Measurements from ENCODE around the gene PAX3. TPM values are rescaled to one million over a fixed set of nuclear protein-coding genes. Genes with fewer than 3 reads are reported as not detected.

The PAX3 gene
- total RNA-seq, 1 experiment from 2014 or later: not detected

DNA sequence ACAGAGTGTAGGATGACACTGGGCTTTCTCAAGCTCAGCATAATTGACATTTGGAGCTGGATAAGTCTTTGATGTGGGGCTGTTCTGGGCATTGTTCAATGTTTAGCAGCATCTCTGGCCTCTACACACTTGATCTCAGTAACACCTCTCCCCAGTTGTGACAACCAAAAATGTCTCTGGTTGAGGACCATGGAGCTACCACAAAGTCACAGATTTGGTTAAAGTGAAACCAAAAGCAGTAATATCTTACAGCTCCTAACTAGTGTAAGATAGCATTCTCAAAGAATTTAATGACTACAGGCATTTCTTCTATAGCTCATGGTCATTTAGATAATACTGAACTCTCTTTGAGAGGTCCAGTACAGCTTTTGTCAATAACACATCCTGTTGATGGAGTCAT is 23.4 kb upstream of the PAX3 start:
- Mint-ChIP-seq H3K27ac (ENCODE audit: unreplicated experiment) (no peak overlapping the region), H3K4me1 (ENCODE audit: low read depth, unreplicated experiment) (no peaks in the 10 kb centered on the region), H3K4me3 (ENCODE audit: unreplicated experiment) (no peak overlapping the region), H3K36me3 (ENCODE audit: insufficient read depth, unreplicated experiment) (no peaks in the 10 kb centered on the region), H3K27me3 (ENCODE audit: insufficient read depth, unreplicated experiment) (peaks cover 34% of the 10 kb centered on the region), H3K9me3 (ENCODE audit: unreplicated experiment) (no peaks in the 10 kb centered on the region)
- H3K4me3 ChIP-seq (ENCODE audit: low read depth, low read length): no peak overlapping the region
- CTCF ChIA-PET: interaction anchor here (0.5 to 0.7 kb wide), 2 partner anchors 31 to 229 kb away, joined by 3 to 5 read pairs; no protein-coding TSS in a partner anchor
- no peaks in the 10 kb centered on the region for H3K9me3 ChIP-seq
- no peak for DNase-seq
- H3K27me3 ChIP-seq (replicated peaks; ENCODE audit: control insufficient read depth, insufficient read depth, low read length): peaks cover 4% of the 10 kb centered on the region; the same call in 1 of the 2 replicates
- intact Hi-C loops (cut with micrococcal nuclease; ENCODE audit: unreplicated experiment): loop anchor here (10.0 kb wide), 1 partner anchor 577 kb away; no protein-coding TSS in a partner anchor
- BruUV-seq (replicated peaks): no TSS peak
- H3K4me1 ChIP-seq: peaks cover 12% of the 10 kb centered on the region
- POLR2A ChIA-PET: no interaction called here
- no peaks in the 10 kb centered on the region for H3K36me3 ChIP-seq (ENCODE audit: control insufficient read depth, insufficient read depth, low read length)
- TF ChIP-seq, protein P1, sequence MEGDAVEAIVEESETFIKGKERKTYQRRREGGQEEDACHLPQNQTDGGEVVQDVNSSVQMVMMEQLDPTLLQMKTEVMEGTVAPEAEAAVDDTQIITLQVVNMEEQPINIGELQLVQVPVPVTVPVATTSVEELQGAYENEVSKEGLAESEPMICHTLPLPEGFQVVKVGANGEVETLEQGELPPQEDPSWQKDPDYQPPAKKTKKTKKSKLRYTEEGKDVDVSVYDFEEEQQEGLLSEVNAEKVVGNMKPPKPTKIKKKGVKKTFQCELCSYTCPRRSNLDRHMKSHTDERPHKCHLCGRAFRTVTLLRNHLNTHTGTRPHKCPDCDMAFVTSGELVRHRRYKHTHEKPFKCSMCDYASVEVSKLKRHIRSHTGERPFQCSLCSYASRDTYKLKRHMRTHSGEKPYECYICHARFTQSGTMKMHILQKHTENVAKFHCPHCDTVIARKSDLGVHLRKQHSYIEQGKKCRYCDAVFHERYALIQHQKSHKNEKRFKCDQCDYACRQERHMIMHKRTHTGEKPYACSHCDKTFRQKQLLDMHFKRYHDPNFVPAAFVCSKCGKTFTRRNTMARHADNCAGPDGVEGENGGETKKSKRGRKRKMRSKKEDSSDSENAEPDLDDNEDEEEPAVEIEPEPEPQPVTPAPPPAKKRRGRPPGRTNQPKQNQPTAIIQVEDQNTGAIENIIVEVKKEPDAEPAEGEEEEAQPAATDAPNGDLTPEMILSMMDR (IDR thresholded peaks at IDR 0.05; ENCODE audit: insufficient read depth in 1 of 2, low read depth in 1 of 2, low read length in 1 of 2, severe bottlenecking in 1 of 2, unreplicated experiment in 1 of 2): no peak

DNA sequence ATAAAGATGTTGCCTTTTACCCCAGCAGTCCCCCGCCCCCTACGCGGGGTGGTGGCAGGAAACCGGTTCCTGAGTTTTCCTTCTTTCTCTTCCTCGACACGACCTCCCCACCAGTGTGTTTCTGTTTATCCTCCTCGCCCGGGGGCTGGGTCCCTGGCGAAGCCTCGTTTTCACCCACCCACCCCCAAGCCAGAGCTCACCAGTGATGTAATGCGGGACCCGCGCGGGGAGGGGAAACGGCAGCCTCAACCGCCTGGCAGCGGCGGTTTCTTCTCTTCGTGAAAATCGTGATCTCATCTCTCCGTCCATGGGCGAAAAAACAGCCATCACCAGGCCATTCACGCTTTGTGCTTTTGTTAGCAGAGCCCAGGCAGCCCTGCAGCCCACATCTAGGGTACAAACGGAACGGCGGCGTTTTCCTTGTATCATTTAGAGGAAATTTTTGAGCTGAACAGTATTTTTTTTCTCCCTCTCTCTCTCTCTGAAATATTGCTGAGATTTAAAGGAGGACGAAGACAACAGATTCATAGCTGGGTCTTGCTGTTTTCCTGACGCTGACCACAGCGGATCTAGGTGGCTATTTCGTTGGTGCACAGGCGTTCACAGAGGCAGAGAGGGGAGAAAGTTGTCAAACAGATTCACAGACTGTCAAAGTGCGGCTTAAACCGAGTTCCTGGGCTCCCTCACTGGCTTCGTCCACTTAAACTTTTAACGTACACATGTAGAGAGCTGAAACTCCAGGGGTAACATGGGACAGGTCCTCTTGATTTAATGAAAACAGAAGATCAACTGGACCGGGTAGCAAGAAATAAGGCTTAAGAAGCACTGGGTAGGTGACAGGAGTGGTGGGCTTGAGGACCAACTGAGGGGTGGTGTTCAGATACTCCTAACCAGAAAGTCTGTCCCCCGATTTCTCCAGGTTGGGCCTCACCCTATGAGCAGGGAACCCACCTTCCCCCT is 21.9 kb upstream of the PAX3 start:
- Histone ChIP-seq H3K4me1 (peaks cover 12% of the 10 kb centered on the region), H3K36me3 (ENCODE audit: control insufficient read depth, insufficient read depth, low read length) (no peaks in the 10 kb centered on the region), H3K27me3 (replicated peaks; ENCODE audit: control insufficient read depth, insufficient read depth, low read length) (peaks cover 3% of the 10 kb centered on the region; the same call in 1 of the 2 replicates), H3K9me3 (no peaks in the 10 kb centered on the region), H3K4me3 (ENCODE audit: low read depth, low read length) (no peak overlapping the region; the same call in 1 of the 2 replicates)
- TF ChIP-seq, protein P1 (IDR thresholded peaks at IDR 0.05; ENCODE audit: insufficient read depth in 1 of 2, low read depth in 1 of 2, low read length in 1 of 2, severe bottlenecking in 1 of 2, unreplicated experiment in 1 of 2): no peak
- no peaks in the 10 kb centered on the region for H3K4me1 Mint-ChIP-seq (ENCODE audit: low read depth, unreplicated experiment)
- no peaks in the 10 kb centered on the region for H3K36me3 Mint-ChIP-seq (ENCODE audit: insufficient read depth, unreplicated experiment)
- intact Hi-C loops (cut with micrococcal nuclease; ENCODE audit: unreplicated experiment): loop anchor here (10.0 kb wide), 1 partner anchor 576 kb away; no protein-coding TSS in a partner anchor
- no peak for DNase-seq
- H3K9me3 Mint-ChIP-seq (ENCODE audit: unreplicated experiment): no peaks in the 10 kb centered on the region
- CTCF ChIA-PET: interaction anchor here (0.6 kb wide), 1 partner anchor 351 kb away, joined by 3 read pairs; no protein-coding TSS in a partner anchor
- peak overlapping the region; percentile 79 for H3K4me3 Mint-ChIP-seq (ENCODE audit: unreplicated experiment)
- POLR2A ChIA-PET: no interaction called here
- no TSS peak for BruUV-seq (replicated peaks)
- peaks cover 34% of the 10 kb centered on the region for H3K27me3 Mint-ChIP-seq (ENCODE audit: insufficient read depth, unreplicated experiment)
- no peak overlapping the region for H3K27ac Mint-ChIP-seq (ENCODE audit: unreplicated experiment)

DNA sequence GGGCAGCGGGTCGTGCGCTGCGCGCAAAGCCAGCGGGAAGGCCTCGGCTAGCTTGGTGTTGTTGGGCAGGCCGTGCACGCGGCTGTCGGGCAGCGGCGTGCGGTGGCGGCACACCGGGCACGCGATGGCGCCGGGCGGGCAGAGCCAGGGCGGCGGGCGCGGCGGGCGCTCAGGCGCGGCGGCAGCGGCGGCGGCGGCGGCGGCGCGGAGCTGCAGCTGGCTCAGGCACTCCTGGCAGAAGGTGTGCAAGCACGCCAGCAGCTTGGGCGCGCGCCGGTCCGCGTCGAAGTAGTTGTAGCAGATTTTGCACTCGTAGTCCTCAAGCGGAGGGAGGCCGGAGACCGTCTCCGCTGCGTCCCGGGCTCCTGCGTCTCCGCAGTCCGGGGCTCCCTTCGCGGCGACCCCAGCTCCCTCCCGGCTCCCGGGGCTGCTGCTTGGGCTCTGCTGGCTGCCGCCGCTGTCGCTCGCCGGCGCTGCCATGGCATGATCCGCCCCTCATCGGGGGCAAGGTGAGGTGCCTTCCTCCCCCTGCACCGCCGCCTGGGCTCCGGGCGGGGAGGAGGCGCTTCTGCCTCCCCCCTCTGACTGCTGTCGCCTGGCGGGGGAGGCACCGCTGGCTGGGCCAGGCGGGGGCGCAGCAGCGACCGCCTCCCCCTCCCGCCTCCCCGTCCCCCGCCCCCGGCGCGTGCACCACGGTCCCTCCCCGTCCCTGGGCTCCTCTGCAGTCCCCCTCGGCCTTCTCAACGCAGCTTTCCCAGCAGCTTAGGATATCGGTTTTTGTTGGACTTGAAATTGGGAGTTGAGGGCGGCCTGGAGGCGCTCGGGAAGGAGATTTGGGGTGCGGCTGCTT is 21.0 kb upstream of the PAX3 start:
- Mint-ChIP-seq H3K9me3 (ENCODE audit: unreplicated experiment) (no peaks in the 10 kb centered on the region), H3K27me3 (ENCODE audit: insufficient read depth, unreplicated experiment) (peaks cover 29% of the 10 kb centered on the region), H3K27ac (ENCODE audit: unreplicated experiment) (no peak overlapping the region), H3K4me1 (ENCODE audit: low read depth, unreplicated experiment) (no peaks in the 10 kb centered on the region), H3K4me3 (ENCODE audit: unreplicated experiment) (peak overlapping the region; percentile 79), H3K36me3 (ENCODE audit: insufficient read depth, unreplicated experiment) (no peaks in the 10 kb centered on the region)
- TF ChIP-seq, protein P1 (IDR thresholded peaks at IDR 0.05; ENCODE audit: insufficient read depth in 1 of 2, low read depth in 1 of 2, low read length in 1 of 2, severe bottlenecking in 1 of 2, unreplicated experiment in 1 of 2): no peak
- intact Hi-C loops (cut with micrococcal nuclease; ENCODE audit: unreplicated experiment): loop anchor here (2.0 to 10.0 kb wide), 3 partner anchors 105 to 575 kb away; partner anchors contain the start of gene SGPP2
- H3K36me3 ChIP-seq (ENCODE audit: control insufficient read depth, insufficient read depth, low read length): no peaks in the 10 kb centered on the region
- peaks cover 3% of the 10 kb centered on the region; the same call in 1 of the 2 replicates for H3K27me3 ChIP-seq (replicated peaks; ENCODE audit: control insufficient read depth, insufficient read depth, low read length)
- peak in 1 of 2 experiments; percentile 38 for DNase-seq
- no TSS peak for BruUV-seq (replicated peaks)
- no peaks in the 10 kb centered on the region for H3K9me3 ChIP-seq
- CTCF ChIA-PET: no interaction called here
- POLR2A ChIA-PET: no interaction called here
- peak overlapping the region; percentile 35 for H3K4me3 ChIP-seq (ENCODE audit: low read depth, low read length)
- H3K4me1 ChIP-seq: peaks cover 12% of the 10 kb centered on the region
